ENCODE data around the gene METTL23.

GRCh38 chr17:76740329-76741118, 13.9 kb downstream of the METTL23 start:
- TF ChIP-seq EZH2phosphoT487 (IDR thresholded peaks at IDR 0.05; ENCODE audit: low read length), result no peak
- no peak for TF ChIP-seq CTCF (IDR thresholded peaks at IDR 0.05; ENCODE audit: low read length)

Measured in MM.1S (cell line).